ENCODE data around the gene UGGT2. TPM values are rescaled to one million over a fixed set of nuclear protein-coding genes. Genes with fewer than 3 reads are reported as not detected.
"Not testable (repeated sequence)": the region's sequence is repeated elsewhere in the genome, so short reads cannot be mapped to it uniquely, and the experiment has no call there.

UGGT2 gene
- polyA plus RNA-seq, 2 of the 4 experiments (the other 2 are of a cell fraction), result 10.3 to 27.9 TPM

GRCh38 chr13:95948656-95949055 lies 104.5 kb downstream of the UGGT2 start (continued):
- TF ChIP-seq FOXS1 (CRISPR knock-in tag; IDR thresholded peaks at IDR 0.05), result no peak

GRCh38 chr13:95937714-95938320 lies 115.4 kb downstream of the UGGT2 start:
- 99% methylated on average over 4 of the region's 4 CpGs for WGBS (ENCODE audit: missing lambda C conversion rate)
- DNase-seq (ENCODE audit: low read depth in 1 of 2, low spot score in 1 of 2) (no peak), ATAC-seq (no peak), FAIRE-seq (no peak)
- no peak overlapping the region for H3K4me2 ChIP-seq
- H3K4me3 ChIP-seq, result no peak overlapping the region
- H3K4me1 ChIP-seq, result no peaks in the 10 kb centered on the region
- H3K27ac ChIP-seq, result no peak overlapping the region
- ChIA-PET POLR2A (no interaction called here), CTCF (no interaction called here)
- no peaks in the 10 kb centered on the region for H3K9me3 ChIP-seq
- TF ChIP-seq CHD4 (IDR thresholded peaks at IDR 0.05; ENCODE audit: borderline replicate concordance) (no peak), RAD21 (conservative IDR thresholded peaks at IDR 0.05 in 1 of 2, IDR thresholded peaks at IDR 0.05 in 1 of 2) (no peak), SMC3 (IDR thresholded peaks at IDR 0.05) (no peak), NFE2L2 (conservative IDR thresholded peaks at IDR 0.05; ENCODE audit: low read length) (no peak), RFX5 (IDR thresholded peaks at IDR 0.05) (no peak), HOXB13 (CRISPR knock-in tag; IDR thresholded peaks at IDR 0.05; ENCODE audit: low read depth) (no peak), ESRRA (IDR thresholded peaks at IDR 0.05; ENCODE audit: borderline replicate concordance, low read length) (no peak), JUNB (IDR thresholded peaks at IDR 0.05) (no peak), ZFP36 (IDR thresholded peaks at IDR 0.05; ENCODE audit: borderline replicate concordance, partially characterized antibody) (no peak), SREBF2 (IDR thresholded peaks at IDR 0.05) (no peak), HDAC2 (IDR thresholded peaks at IDR 0.05) (no peak)

- Histone ChIP-seq H3K27ac (no peak overlapping the region), H3K4me1 (no peaks in the 10 kb centered on the region), H3K4me3 (no peak overlapping the region), H3K9me3 (no peaks in the 10 kb centered on the region), H3K4me2 (no peak overlapping the region)
- TF ChIP-seq JUN (IDR thresholded peaks at IDR 0.05), result no peak
- no peak for TF ChIP-seq JUNB (IDR thresholded peaks at IDR 0.05)
- no peak for TF ChIP-seq CHD4 (IDR thresholded peaks at IDR 0.05; ENCODE audit: borderline replicate concordance)
- no peak for TF ChIP-seq HMGXB4 (CRISPR knock-in tag; IDR thresholded peaks at IDR 0.05; ENCODE audit: borderline replicate concordance)
- 100% methylated on average over 9 of the region's 44 CpGs for WGBS (ENCODE audit: missing lambda C conversion rate)
- DNase-seq (ENCODE audit: low read depth in 1 of 2, low spot score in 1 of 2) (no peak), FAIRE-seq (no peak), ATAC-seq (no peak)
- ChIA-PET CTCF (no interaction called here), POLR2A (no interaction called here)
Measured at GRCh38 chr13:95931300-95932025, 121.7 kb downstream of the UGGT2 start.

- no peaks in the 10 kb centered on the region for H3K9me3 ChIP-seq
- no peak overlapping the region for H3K4me2 ChIP-seq
- ChIA-PET CTCF (no interaction called here), POLR2A (no interaction called here)
- no peak overlapping the region for H3K27ac ChIP-seq
- peaks cover 7% of the 10 kb centered on the region; the same call in 2 of the 3 replicates for H3K4me1 ChIP-seq
- TF ChIP-seq JUN (IDR thresholded peaks at IDR 0.05) (no peak), POLR2A (IDR thresholded peaks at IDR 0.05; ENCODE audit: low read length) (no peak)
- H3K4me3 ChIP-seq, result no peak overlapping the region
- no peak for DNase-seq (ENCODE audit: low read depth in 1 of 2, low spot score in 1 of 2)
- WGBS (ENCODE audit: missing lambda C conversion rate), result 97% methylated on average over 3 of the region's 3 CpGs
- ATAC-seq, result no peak
- FAIRE-seq, result no peak
Measured at GRCh38 chr13:95929430-95929829, 123.8 kb downstream of the UGGT2 start.

- H3K4me3 ChIP-seq; ATAC-seq; FAIRE-seq; H3K27ac ChIP-seq; H3K9me3 ChIP-seq; DNase-seq (ENCODE audit: low read depth in 1 of 2, low spot score in 1 of 2); CTCF ChIA-PET; POLR2A ChIA-PET; H3K4me2 ChIP-seq: not testable (repeated sequence)
- no CpG with 5 or more reads among the region's 36 CpGs for WGBS (ENCODE audit: missing lambda C conversion rate)
- H3K4me1 ChIP-seq, result peaks cover 10% of the 10 kb centered on the region; the same call in 2 of the 3 replicates
Measured at GRCh38 chr13:95928367-95928906, 124.8 kb downstream of the UGGT2 start.

Measured in A549 (cell line).